Panc1 (cell line): ENCODE data around the gene ODAPH.
"Not testable (repeated sequence)": the region's sequence is repeated elsewhere in the genome, so short reads cannot be mapped to it uniquely, and the experiment has no call there.

Experiments
- CTCF ChIP-seq: fragments of 450-650 bp; IDR thresholded peaks from 2 replicates; pipeline ENCODE4 v1.5.1; 2017; ENCODE audit warnings: mild to moderate bottlenecking
- POLR2AphosphoS5 ChIP-seq: IDR thresholded peaks from 2 replicates; pipeline ENCODE4 v1.6.1; 2012; ENCODE audit warnings: mild to moderate bottlenecking, low read depth, low read length, moderate library complexity
- REST ChIP-seq, 2 experiments: IDR thresholded peaks; 2 replicates each; pipeline ENCODE4 v1.6.1; 2011 to 2012; ENCODE audit warnings: low read depth in 2 of 2, control low read depth in 1 of 2, low read length in 1 of 2, mild to moderate bottlenecking in 1 of 2, moderate library complexity in 1 of 2; ENCODE audit not compliant: insufficient read depth in 1 of 2
- TCF7L2 ChIP-seq: IDR thresholded peaks from 2 replicates; pipeline ENCODE4 v1.6.1; 2011; ENCODE audit warnings: mild to moderate bottlenecking, low read depth, low read length, inconsistent platforms

- TF ChIP-seq CTCF; POLR2AphosphoS5; TCF7L2; REST (IDR thresholded peaks at IDR 0.05; ENCODE audit: insufficient read depth in 1 of 2, low read depth in 2 of 2, low read length in 1 of 2): not testable (repeated sequence)
Observed at GRCh38 chr4:75544220-75544619, 11.6 kb upstream of the ODAPH start.
